ENCODE results near the gene MS4A5.

- TF ChIP-seq EZH2 (IDR thresholded peaks at IDR 0.05; ENCODE audit: insufficient read depth, poor library complexity, severe bottlenecking) (no peak), EZH2phosphoT487 (IDR thresholded peaks at IDR 0.05; ENCODE audit: insufficient read depth, low read depth) (no peak)
Measured at GRCh38 chr11:60493454-60493853, 64.1 kb downstream of the MS4A5 start.
